SU-DHL-6 (cell line): ENCODE measurements around the gene TRMT44.

Experiments used
- H2AFZ ChIP-seq: fragments of 200-600 bp; sonication (generic); 2 replicates; pipeline ENCODE4 v1.6.1; 2014; ENCODE audit warnings: low read depth, mild to moderate bottlenecking, moderate library complexity, mixed read lengths, antibody characterized with exemption, low read length; ENCODE audit not compliant: severe bottlenecking
- H3F3A ChIP-seq: fragments of 200-600 bp; shearing (Covaris generic); 2 replicates; pipeline ENCODE4 v1.6.0; 2016; ENCODE audit warnings: antibody characterized with exemption, mild to moderate bottlenecking; ENCODE audit not compliant: insufficient read depth
- H3K27ac ChIP-seq: fragments of 200-600 bp; sonication (generic); 2 replicates; pipeline ENCODE4 v1.5.1; 2016; ENCODE audit warnings: low read depth, mild to moderate bottlenecking, low read length, moderate library complexity, mixed read lengths
- H3K27me3 ChIP-seq: fragments of 200-600 bp; sonication (generic), shearing (Covaris generic); 2 replicates; pipeline ENCODE4 v1.6.0; 2014; ENCODE audit warnings: mild to moderate bottlenecking, low read length
- H3K36me3 ChIP-seq: fragments of 200-600 bp; sonication (generic); 2 replicates; pipeline ENCODE4 v1.6.1; 2014; ENCODE audit warnings: mild to moderate bottlenecking, low read length, mixed read lengths
- H3K4me2 ChIP-seq: fragments of 300-600, 200-600 bp; shearing (Covaris generic), sonication (generic); 2 replicates; pipeline ENCODE4 v1.6.0; 2014; ENCODE audit warnings: low read length, low read depth, mild to moderate bottlenecking; ENCODE audit not compliant: poor library complexity, severe bottlenecking
- H3K4me3 ChIP-seq: fragments of 200-600 bp; sonication (generic); 2 replicates; pipeline ENCODE4 v1.5.1; 2014; ENCODE audit warnings: antibody characterized with exemption, low read length, mild to moderate bottlenecking, mixed read lengths; ENCODE audit not compliant: insufficient read depth, poor library complexity, severe bottlenecking
- H3K79me2 ChIP-seq: fragments of 200-600 bp; sonication (generic); 2 replicates; pipeline ENCODE4 v1.6.1; 2014; ENCODE audit warnings: mild to moderate bottlenecking, low read length, moderate library complexity; ENCODE audit not compliant: insufficient read depth
- H3K9ac ChIP-seq: fragments of 200-600 bp; sonication (generic); 2 replicates; pipeline ENCODE4 v1.7.0; 2014; ENCODE audit warnings: mild to moderate bottlenecking, low read length
- H3K9me2 ChIP-seq: fragments of 200-600 bp; sonication (generic); replicated peaks from 2 replicates; pipeline ENCODE4 v1.6.1; 2014; ENCODE audit warnings: low read length; ENCODE audit not compliant: insufficient read depth
- H3K9me3 ChIP-seq: fragments of 200-600 bp; sonication (generic); 2 replicates; pipeline ENCODE4 v1.6.1; 2014; ENCODE audit warnings: low read length, mixed read lengths; ENCODE audit not compliant: insufficient read depth
- H4K20me1 ChIP-seq: fragments of 200-600 bp; sonication (generic); 2 replicates; pipeline ENCODE4 v1.6.1; 2014; ENCODE audit warnings: low read depth, mild to moderate bottlenecking, antibody characterized with exemption, low read length, moderate library complexity, mixed read lengths
- EZH2phosphoT487 ChIP-seq: fragments of 200-600 bp; sonication (generic), shearing (Covaris generic); conservative IDR thresholded peaks from 2 replicates; pipeline ENCODE4 v1.6.1; 2018; ENCODE audit warnings: mild to moderate bottlenecking, antibody characterized with exemption, low read length, moderate library complexity, mixed read lengths
- TF ChIP-seq, protein P1 (sequence below): fragments of 200-600 bp; sonication (generic); IDR thresholded peaks from one replicate; pipeline ENCODE4 v1.5.1; 2017; ENCODE audit warnings: antibody characterized with exemption, mild to moderate bottlenecking, low read length, moderate library complexity; ENCODE audit not compliant: insufficient read depth, poor library complexity, severe bottlenecking

The TRMT44 gene

DNA sequence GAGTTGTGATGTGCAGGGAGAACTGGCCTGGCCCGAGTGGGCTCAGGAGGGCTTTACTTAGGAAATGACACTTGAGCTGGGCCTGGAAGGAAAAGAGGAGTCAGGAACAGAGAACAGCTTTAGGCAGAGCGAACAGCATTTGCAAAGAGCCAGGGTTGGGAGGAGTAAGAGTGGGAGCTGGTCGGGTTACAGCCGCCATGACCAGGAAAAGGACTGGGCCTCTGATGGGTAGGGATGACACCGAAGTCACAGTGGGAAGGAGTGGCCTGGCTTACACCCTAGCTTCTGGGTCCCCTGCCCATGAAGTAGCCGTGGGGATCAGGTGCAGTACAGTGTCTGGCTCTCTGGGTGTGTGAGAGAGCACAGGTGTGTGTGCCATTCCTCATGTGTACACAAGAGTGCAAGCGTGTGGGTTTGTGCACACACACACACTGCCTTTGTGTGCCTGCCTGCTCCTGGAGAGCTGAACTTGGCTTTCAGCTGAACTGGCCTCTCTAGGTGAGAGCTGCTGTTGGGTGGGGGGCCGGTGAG is 31.6 kb downstream of the TRMT44 start:
- H3K9ac ChIP-seq: no peak overlapping the region
- TF ChIP-seq EZH2phosphoT487: no peak
- TF ChIP-seq, protein P1, sequence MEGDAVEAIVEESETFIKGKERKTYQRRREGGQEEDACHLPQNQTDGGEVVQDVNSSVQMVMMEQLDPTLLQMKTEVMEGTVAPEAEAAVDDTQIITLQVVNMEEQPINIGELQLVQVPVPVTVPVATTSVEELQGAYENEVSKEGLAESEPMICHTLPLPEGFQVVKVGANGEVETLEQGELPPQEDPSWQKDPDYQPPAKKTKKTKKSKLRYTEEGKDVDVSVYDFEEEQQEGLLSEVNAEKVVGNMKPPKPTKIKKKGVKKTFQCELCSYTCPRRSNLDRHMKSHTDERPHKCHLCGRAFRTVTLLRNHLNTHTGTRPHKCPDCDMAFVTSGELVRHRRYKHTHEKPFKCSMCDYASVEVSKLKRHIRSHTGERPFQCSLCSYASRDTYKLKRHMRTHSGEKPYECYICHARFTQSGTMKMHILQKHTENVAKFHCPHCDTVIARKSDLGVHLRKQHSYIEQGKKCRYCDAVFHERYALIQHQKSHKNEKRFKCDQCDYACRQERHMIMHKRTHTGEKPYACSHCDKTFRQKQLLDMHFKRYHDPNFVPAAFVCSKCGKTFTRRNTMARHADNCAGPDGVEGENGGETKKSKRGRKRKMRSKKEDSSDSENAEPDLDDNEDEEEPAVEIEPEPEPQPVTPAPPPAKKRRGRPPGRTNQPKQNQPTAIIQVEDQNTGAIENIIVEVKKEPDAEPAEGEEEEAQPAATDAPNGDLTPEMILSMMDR: no peak

DNA sequence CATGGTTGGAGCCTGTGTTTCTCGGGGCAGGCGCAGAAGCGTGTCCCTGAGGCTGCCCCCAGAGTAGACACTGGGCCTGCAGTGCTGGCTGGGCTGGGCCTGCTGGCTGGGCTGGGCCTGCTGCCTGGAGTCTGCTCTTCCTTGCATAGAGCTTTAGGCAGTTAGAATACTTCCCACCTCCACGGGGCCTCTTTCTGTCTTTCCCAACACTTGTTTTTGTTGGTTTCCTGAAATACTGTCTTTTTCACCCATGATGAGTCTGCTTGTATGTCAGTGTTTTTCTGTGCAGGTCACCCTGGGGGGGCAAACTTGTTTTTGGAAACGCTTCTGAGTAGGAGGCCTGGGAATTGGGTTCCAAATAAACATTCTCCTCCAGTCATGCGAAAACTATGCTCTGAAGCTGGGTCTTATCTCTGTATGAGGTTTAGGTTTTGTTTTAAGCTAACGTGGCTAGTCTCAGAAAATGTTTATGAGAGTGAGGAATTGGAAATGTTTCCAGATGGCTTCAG is 32.2 kb downstream of the TRMT44 start:
- H3K79me2 ChIP-seq: no peaks in the 10 kb centered on the region
- H3K9me3 ChIP-seq: no peaks in the 10 kb centered on the region
- TF ChIP-seq EZH2phosphoT487: no peak
- TF ChIP-seq, protein P1: no peak
- H3K9me2 ChIP-seq: no peaks in the 10 kb centered on the region
- no peaks in the 10 kb centered on the region for H3K36me3 ChIP-seq
- H4K20me1 ChIP-seq: peaks cover 2% of the 10 kb centered on the region; the same call in 1 of the 2 replicates
- no peaks in the 10 kb centered on the region for H3F3A ChIP-seq
- H3K4me2 ChIP-seq: no peak overlapping the region
- no peak overlapping the region for H3K27ac ChIP-seq
- no peak overlapping the region for H3K9ac ChIP-seq
- H3K27me3 ChIP-seq: no peaks in the 10 kb centered on the region
- H3K4me3 ChIP-seq: no peak overlapping the region
- H2AFZ ChIP-seq: no peak overlapping the region

More for the DNA sequence above, 31.6 kb downstream of the TRMT44 start:
- H3K27ac ChIP-seq: no peak overlapping the region
- no peaks in the 10 kb centered on the region for H3K9me2 ChIP-seq
- H3K4me3 ChIP-seq: no peak overlapping the region
- H3K4me2 ChIP-seq: no peak overlapping the region
- H3K36me3 ChIP-seq: no peaks in the 10 kb centered on the region
- H2AFZ ChIP-seq: no peak overlapping the region
- no peaks in the 10 kb centered on the region for H3F3A ChIP-seq
- no peaks in the 10 kb centered on the region for H3K9me3 ChIP-seq
- H3K79me2 ChIP-seq: no peaks in the 10 kb centered on the region
- no peaks in the 10 kb centered on the region for H3K27me3 ChIP-seq
- peaks cover 4% of the 10 kb centered on the region; the same call in 1 of the 2 replicates for H4K20me1 ChIP-seq

DNA sequence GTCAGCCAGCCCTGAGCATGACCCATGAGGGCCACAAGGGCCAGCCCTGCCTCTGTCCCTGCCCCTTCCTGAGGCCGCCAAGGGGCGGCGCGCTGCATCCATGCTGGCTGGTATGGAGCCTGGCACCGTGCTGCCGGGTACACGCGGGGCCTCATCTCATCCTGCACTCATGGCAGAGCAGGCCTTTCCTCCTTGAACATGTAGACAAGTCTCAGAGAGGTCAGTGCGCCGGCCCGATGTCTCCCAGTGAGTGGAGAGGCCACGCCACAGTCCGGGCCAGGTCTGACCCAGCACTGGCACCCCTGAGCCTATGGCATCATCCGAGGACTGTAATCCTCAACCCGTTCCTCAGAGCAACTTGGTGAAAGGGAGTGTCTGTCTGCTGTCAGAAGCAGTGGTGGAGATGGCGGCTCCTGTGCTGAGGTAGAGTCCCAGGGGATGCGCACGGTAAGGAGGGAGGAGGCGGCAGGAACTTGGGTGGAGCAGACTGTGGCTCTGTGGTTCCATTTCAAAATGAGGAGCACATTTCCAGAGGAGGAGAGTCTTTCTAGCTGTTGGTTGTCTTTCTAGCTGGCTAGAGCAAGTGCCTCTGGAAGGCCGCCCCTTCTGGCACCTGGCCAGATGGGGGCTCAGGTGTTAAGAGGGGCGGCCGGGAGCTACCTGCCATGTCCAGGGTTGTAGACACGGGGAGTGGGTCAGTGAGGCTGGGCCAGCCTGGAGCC is 32.8 kb downstream of the TRMT44 start:
- H3K36me3 ChIP-seq: no peaks in the 10 kb centered on the region
- no peak overlapping the region for H3K4me3 ChIP-seq

More for the DNA sequence above, 32.8 kb downstream of the TRMT44 start:
- no peaks in the 10 kb centered on the region for H3K9me3 ChIP-seq
- H3F3A ChIP-seq: no peaks in the 10 kb centered on the region
- H3K9me2 ChIP-seq: no peaks in the 10 kb centered on the region
- H3K27me3 ChIP-seq: no peaks in the 10 kb centered on the region
- H3K79me2 ChIP-seq: no peaks in the 10 kb centered on the region
- no peak overlapping the region for H2AFZ ChIP-seq
- no peak overlapping the region for H3K27ac ChIP-seq
- H3K9ac ChIP-seq: no peak overlapping the region
- H4K20me1 ChIP-seq: no peaks in the 10 kb centered on the region
- TF ChIP-seq EZH2phosphoT487: no peak
- TF ChIP-seq, protein P1: no peak
- no peak overlapping the region for H3K4me2 ChIP-seq
